Bone marrow (tissue), 2 donors: Measurements from ENCODE around the gene TNFAIP8L3.

Experiments
- DNase-seq, 2 donors: peaks; one replicate each; lab custom pipeline; 2025; lab: John Stamatoyannopoulos, UW

Gene TNFAIP8L3

GRCh38 chr15:51089699-51090453 is 4.8 kb downstream of the TNFAIP8L3 start:
- DNase-seq: no peak

- DNase-seq: no peak
These were observed 5.7 kb downstream of the TNFAIP8L3 start for GRCh38 chr15:51089041-51089440.

- no peak for DNase-seq
These were observed 6.1 kb downstream of the TNFAIP8L3 start for GRCh38 chr15:51088585-51088984.

GRCh38 chr15:51087513-51087912 is 7.2 kb downstream of the TNFAIP8L3 start:
- DNase-seq: no peak

GRCh38 chr15:51086409-51086808 is 8.3 kb downstream of the TNFAIP8L3 start:
- DNase-seq: no peak

- no peak for DNase-seq
These were observed 8.9 kb downstream of the TNFAIP8L3 start for GRCh38 chr15:51085764-51086163.

GRCh38 chr15:51083641-51084166 is 11.0 kb downstream of the TNFAIP8L3 start:
- DNase-seq: no peak

- DNase-seq: no peak
These were observed 12.5 kb downstream of the TNFAIP8L3 start for GRCh38 chr15:51082246-51082645.

GRCh38 chr15:51080286-51080685 is 14.4 kb downstream of the TNFAIP8L3 start:
- DNase-seq: no peak

GRCh38 chr15:51079226-51079625 is 15.5 kb downstream of the TNFAIP8L3 start:
- DNase-seq: no peak

GRCh38 chr15:51077221-51078153 is 17.2 kb downstream of the TNFAIP8L3 start:
- peak in 1 of 2 donors; percentile 54 for DNase-seq

- DNase-seq: no peak
These were observed 18.0 kb downstream of the TNFAIP8L3 start for GRCh38 chr15:51076524-51077220.

GRCh38 chr15:51075826-51076523 is 18.7 kb downstream of the TNFAIP8L3 start:
- no peak for DNase-seq

- no peak for DNase-seq
These were observed 19.3 kb downstream of the TNFAIP8L3 start for GRCh38 chr15:51075364-51075763.

- DNase-seq: no peak
These were observed 19.8 kb downstream of the TNFAIP8L3 start for GRCh38 chr15:51074926-51075325.

GRCh38 chr15:51071578-51071977 is 23.1 kb downstream of the TNFAIP8L3 start:
- DNase-seq: no peak

- no peak for DNase-seq
These were observed 24.7 kb downstream of the TNFAIP8L3 start for GRCh38 chr15:51069983-51070382.

GRCh38 chr15:51067510-51067909 is 27.2 kb downstream of the TNFAIP8L3 start:
- DNase-seq: no peak

GRCh38 chr15:51065781-51066180 is 28.9 kb downstream of the TNFAIP8L3 start:
- no peak for DNase-seq

- DNase-seq: no peak
These were observed 29.4 kb downstream of the TNFAIP8L3 start for GRCh38 chr15:51065261-51065660.

- no peak for DNase-seq
These were observed 32.0 kb downstream of the TNFAIP8L3 start for GRCh38 chr15:51062736-51063135.
